Large intestine (tissue), 3 donors: ENCODE results near the gene ARRDC1. TPM values are rescaled to one million over a fixed set of nuclear protein-coding genes. Genes with fewer than 3 reads are reported as not detected.

Experiments
- DNase-seq, 2 donors: peaks; one replicate each; pipeline versions ENCODE4 v3.0.0 to v3.0.0-alpha.2; 2013
- H3K27ac ChIP-seq: one replicate; pipeline ENCODE4 v1.5.1; 2013; ENCODE audit warnings: low read length
- H3K27me3 ChIP-seq: 2 replicates; pipeline ENCODE4 v1.6.1; 2013; ENCODE audit warnings: low read length; ENCODE audit not compliant: control insufficient read depth, insufficient read depth
- H3K36me3 ChIP-seq: 2 replicates; pipeline ENCODE4 v1.6.1; 2013; ENCODE audit warnings: low read length; ENCODE audit not compliant: control insufficient read depth, insufficient read depth
- H3K4me1 ChIP-seq: one replicate; pipeline ENCODE4 v1.6.1; 2013; ENCODE audit warnings: low read length; ENCODE audit not compliant: control insufficient read depth, insufficient read depth
- H3K4me3 ChIP-seq: one replicate; pipeline ENCODE4 v1.5.1; 2013; ENCODE audit warnings: low read length
- H3K9me3 ChIP-seq: one replicate; pipeline ENCODE4 v1.6.1; 2013; ENCODE audit warnings: mild to moderate bottlenecking, low read depth, low read length, moderate library complexity; ENCODE audit not compliant: control insufficient read depth
- WGBS: methylation state at CpG from one replicate; pipeline ENCODE4 v1.1.5; 2013; ENCODE audit warnings: low lambda C conversion rate; ENCODE audit not compliant: insufficient coverage; 5-methylcytosine and 5-hydroxymethylcytosine counted together
- polyA plus RNA-seq: library from polyadenylated mRNA; unstranded; fragments of 120-200 nt; gene quantifications from one replicate; pipeline ENCODE4 v1.2.1, GENCODE V29; 2013

The ARRDC1 gene
- polyA plus RNA-seq, 1 donor, result 59.8 TPM

- Histone ChIP-seq H3K27me3 (no peaks in the 10 kb centered on the region), H3K9me3 (no peaks in the 10 kb centered on the region), H3K36me3 (no peaks in the 10 kb centered on the region), H3K4me1 (no peaks in the 10 kb centered on the region), H3K27ac (no peak overlapping the region), H3K4me3 (no peak overlapping the region)
- WGBS, result 100% methylated on average over 1 of the region's 5 CpGs
- DNase-seq, result no peak
Measured at GRCh38 chr9:137634016-137634415, 28.5 kb downstream of the ARRDC1 start.

GRCh38 chr9:137638680-137639079, 33.2 kb downstream of the ARRDC1 start:
- peaks cover 8% of the 10 kb centered on the region for H3K36me3 ChIP-seq
- 83% methylated on average over 1 of the region's 6 CpGs for WGBS
- no peak overlapping the region for H3K4me3 ChIP-seq
- no peak overlapping the region for H3K27ac ChIP-seq
- H3K4me1 ChIP-seq, result no peaks in the 10 kb centered on the region
- H3K9me3 ChIP-seq, result no peaks in the 10 kb centered on the region
- H3K27me3 ChIP-seq, result no peaks in the 10 kb centered on the region
- no peak for DNase-seq

GRCh38 chr9:137639303-137640051, 34.0 kb downstream of the ARRDC1 start:
- Histone ChIP-seq H3K27me3 (no peaks in the 10 kb centered on the region), H3K36me3 (peaks cover 8% of the 10 kb centered on the region), H3K4me3 (no peak overlapping the region), H3K9me3 (no peaks in the 10 kb centered on the region), H3K27ac (no peak overlapping the region), H3K4me1 (no peaks in the 10 kb centered on the region)
- peak in 1 of 2 donors; percentile 37 for DNase-seq
- WGBS, result 71% methylated on average over 2 of the region's 12 CpGs

- H3K9me3 ChIP-seq, result no peaks in the 10 kb centered on the region
- no peaks in the 10 kb centered on the region for H3K27me3 ChIP-seq
- no CpG with 5 or more reads among the region's 5 CpGs for WGBS
- peaks cover 8% of the 10 kb centered on the region for H3K36me3 ChIP-seq
- no peak overlapping the region for H3K27ac ChIP-seq
- H3K4me1 ChIP-seq, result no peaks in the 10 kb centered on the region
- no peak overlapping the region for H3K4me3 ChIP-seq
- no peak for DNase-seq
Measured at GRCh38 chr9:137640862-137641261, 35.4 kb downstream of the ARRDC1 start.

GRCh38 chr9:137642118-137642601, 36.7 kb downstream of the ARRDC1 start:
- no CpG with 5 or more reads among the region's 10 CpGs for WGBS
- no peak for DNase-seq
- no peak overlapping the region for H3K4me3 ChIP-seq
- no peak overlapping the region for H3K27ac ChIP-seq
- no peaks in the 10 kb centered on the region for H3K4me1 ChIP-seq
- no peaks in the 10 kb centered on the region for H3K27me3 ChIP-seq
- H3K9me3 ChIP-seq, result no peaks in the 10 kb centered on the region
- peaks cover 13% of the 10 kb centered on the region for H3K36me3 ChIP-seq

GRCh38 chr9:137642892-137643291, 37.4 kb downstream of the ARRDC1 start:
- Histone ChIP-seq H3K4me3 (no peak overlapping the region), H3K36me3 (peaks cover 13% of the 10 kb centered on the region), H3K27me3 (no peaks in the 10 kb centered on the region), H3K9me3 (no peaks in the 10 kb centered on the region), H3K4me1 (no peaks in the 10 kb centered on the region), H3K27ac (no peak overlapping the region)
- no peak for DNase-seq
- no CpG with 5 or more reads among the region's 5 CpGs for WGBS

- no peaks in the 10 kb centered on the region for H3K9me3 ChIP-seq
- DNase-seq, result no peak
- H3K4me3 ChIP-seq, result no peak overlapping the region
- H3K4me1 ChIP-seq, result no peaks in the 10 kb centered on the region
- H3K36me3 ChIP-seq, result peaks cover 15% of the 10 kb centered on the region
- no CpG with 5 or more reads among the region's 14 CpGs for WGBS
- no peaks in the 10 kb centered on the region for H3K27me3 ChIP-seq
- no peak overlapping the region for H3K27ac ChIP-seq
Measured at GRCh38 chr9:137643921-137644320, 38.4 kb downstream of the ARRDC1 start.

GRCh38 chr9:137645211-137645610, 39.7 kb downstream of the ARRDC1 start:
- DNase-seq, result no peak
- Histone ChIP-seq H3K27ac (no peak overlapping the region), H3K27me3 (no peaks in the 10 kb centered on the region), H3K36me3 (peaks cover 15% of the 10 kb centered on the region), H3K4me3 (no peak overlapping the region), H3K9me3 (no peaks in the 10 kb centered on the region), H3K4me1 (no peaks in the 10 kb centered on the region)
- no CpG with 5 or more reads among the region's 5 CpGs for WGBS

GRCh38 chr9:137646341-137646740, 40.9 kb downstream of the ARRDC1 start:
- WGBS, result no CpG with 5 or more reads among the region's 13 CpGs
- no peaks in the 10 kb centered on the region for H3K4me1 ChIP-seq
- H3K4me3 ChIP-seq, result no peak overlapping the region
- no peaks in the 10 kb centered on the region for H3K9me3 ChIP-seq
- no peaks in the 10 kb centered on the region for H3K27me3 ChIP-seq
- no peak overlapping the region for H3K27ac ChIP-seq
- H3K36me3 ChIP-seq, result peaks cover 17% of the 10 kb centered on the region
- no peak for DNase-seq

GRCh38 chr9:137647096-137647714, 41.7 kb downstream of the ARRDC1 start:
- no CpG with 5 or more reads among the region's 15 CpGs for WGBS

More at GRCh38 chr9:137647096-137647714, 41.7 kb downstream of the ARRDC1 start:
- no peak overlapping the region for H3K27ac ChIP-seq
- no peaks in the 10 kb centered on the region for H3K27me3 ChIP-seq
- H3K9me3 ChIP-seq, result no peaks in the 10 kb centered on the region
- no peaks in the 10 kb centered on the region for H3K4me1 ChIP-seq
- DNase-seq, result no peak
- no peak overlapping the region for H3K4me3 ChIP-seq
- H3K36me3 ChIP-seq, result peaks cover 20% of the 10 kb centered on the region
